ENCODE data around the gene TSR3. TPM values are rescaled to one million over a fixed set of nuclear protein-coding genes. Genes with fewer than 3 reads are reported as not detected.

The TSR3 gene
- total RNA-seq, result 112 and 115 TPM in 2 replicates
- polyA plus RNA-seq (2012), result 87.8 TPM

GRCh38 chr16:1351582-1352362 lies at the start of gene TSR3, which contains the start of gene GNPTG:
Gene TSR3, minus strand, starts transcription at chr16:1351878. Its CDS starts 74 bp downstream, at chr16:1351804.
Gene GNPTG, plus strand, starts transcription at chr16:1351931. Its CDS starts 35 bp downstream, at chr16:1351966.
- DNase-seq (ENCODE audit: low read depth), result peak; percentile 87

GRCh38 chr16:1401061-1401757 lies 49.5 kb upstream of the TSR3 start:
- DNase-seq (ENCODE audit: low read depth), result no peak

GRCh38 chr16:1398826-1399581 lies 47.3 kb upstream of the TSR3 start:
- DNase-seq (ENCODE audit: low read depth), result no peak

- no peak for DNase-seq (ENCODE audit: low read depth)
Measured at GRCh38 chr16:1398351-1398750, 46.7 kb upstream of the TSR3 start.

- DNase-seq (ENCODE audit: low read depth), result no peak
Measured at GRCh38 chr16:1397779-1398178, 46.1 kb upstream of the TSR3 start.

GRCh38 chr16:1395444-1396031 lies 43.9 kb upstream of the TSR3 start:
- DNase-seq (ENCODE audit: low read depth), result no peak

- no peak for DNase-seq (ENCODE audit: low read depth)
Measured at GRCh38 chr16:1394367-1394951, 42.8 kb upstream of the TSR3 start.

GRCh38 chr16:1393613-1394176 lies 42.0 kb upstream of the TSR3 start:
- DNase-seq (ENCODE audit: low read depth), result no peak

GRCh38 chr16:1392826-1393225 lies 41.1 kb upstream of the TSR3 start:
- DNase-seq (ENCODE audit: low read depth), result no peak

GRCh38 chr16:1390239-1390779 lies 38.6 kb upstream of the TSR3 start:
- no peak for DNase-seq (ENCODE audit: low read depth)

GRCh38 chr16:1389762-1390161 lies 38.1 kb upstream of the TSR3 start:
- DNase-seq (ENCODE audit: low read depth), result no peak

- DNase-seq (ENCODE audit: low read depth), result no peak
Measured at GRCh38 chr16:1387331-1387730, 35.7 kb upstream of the TSR3 start.

- DNase-seq (ENCODE audit: low read depth), result no peak
Measured at GRCh38 chr16:1385232-1385631, 33.6 kb upstream of the TSR3 start.

GRCh38 chr16:1383556-1383955 lies 31.9 kb upstream of the TSR3 start:
- no peak for DNase-seq (ENCODE audit: low read depth)

GRCh38 chr16:1381612-1382406 lies 30.1 kb upstream of the TSR3 start:
- DNase-seq (ENCODE audit: low read depth), result no peak

- no peak for DNase-seq (ENCODE audit: low read depth)
Measured at GRCh38 chr16:1380195-1380594, 28.5 kb upstream of the TSR3 start.

GRCh38 chr16:1379304-1380076 lies 27.8 kb upstream of the TSR3 start:
- peak; percentile 55 for DNase-seq (ENCODE audit: low read depth)

GRCh38 chr16:1378804-1379303 lies 27.2 kb upstream of the TSR3 start:
- peak; percentile 78 for DNase-seq (ENCODE audit: low read depth)

All from myocyte (in vitro differentiated cells).